ENCODE measurements around the gene MDGA2. TPM values are rescaled to one million over a fixed set of nuclear protein-coding genes. Genes with fewer than 3 reads are reported as not detected.

The MDGA2 gene
- total and polyA plus RNA-seq, 2 of the 8 experiments (the other 6 are each of a cell fraction or from before 2014, with no cell fraction given): 0.11 to 0.69 TPM

GRCh38 chr14:47425302-47425701 is 250.1 kb downstream of the MDGA2 start (continued):
- TF ChIP-seq, protein P1, sequence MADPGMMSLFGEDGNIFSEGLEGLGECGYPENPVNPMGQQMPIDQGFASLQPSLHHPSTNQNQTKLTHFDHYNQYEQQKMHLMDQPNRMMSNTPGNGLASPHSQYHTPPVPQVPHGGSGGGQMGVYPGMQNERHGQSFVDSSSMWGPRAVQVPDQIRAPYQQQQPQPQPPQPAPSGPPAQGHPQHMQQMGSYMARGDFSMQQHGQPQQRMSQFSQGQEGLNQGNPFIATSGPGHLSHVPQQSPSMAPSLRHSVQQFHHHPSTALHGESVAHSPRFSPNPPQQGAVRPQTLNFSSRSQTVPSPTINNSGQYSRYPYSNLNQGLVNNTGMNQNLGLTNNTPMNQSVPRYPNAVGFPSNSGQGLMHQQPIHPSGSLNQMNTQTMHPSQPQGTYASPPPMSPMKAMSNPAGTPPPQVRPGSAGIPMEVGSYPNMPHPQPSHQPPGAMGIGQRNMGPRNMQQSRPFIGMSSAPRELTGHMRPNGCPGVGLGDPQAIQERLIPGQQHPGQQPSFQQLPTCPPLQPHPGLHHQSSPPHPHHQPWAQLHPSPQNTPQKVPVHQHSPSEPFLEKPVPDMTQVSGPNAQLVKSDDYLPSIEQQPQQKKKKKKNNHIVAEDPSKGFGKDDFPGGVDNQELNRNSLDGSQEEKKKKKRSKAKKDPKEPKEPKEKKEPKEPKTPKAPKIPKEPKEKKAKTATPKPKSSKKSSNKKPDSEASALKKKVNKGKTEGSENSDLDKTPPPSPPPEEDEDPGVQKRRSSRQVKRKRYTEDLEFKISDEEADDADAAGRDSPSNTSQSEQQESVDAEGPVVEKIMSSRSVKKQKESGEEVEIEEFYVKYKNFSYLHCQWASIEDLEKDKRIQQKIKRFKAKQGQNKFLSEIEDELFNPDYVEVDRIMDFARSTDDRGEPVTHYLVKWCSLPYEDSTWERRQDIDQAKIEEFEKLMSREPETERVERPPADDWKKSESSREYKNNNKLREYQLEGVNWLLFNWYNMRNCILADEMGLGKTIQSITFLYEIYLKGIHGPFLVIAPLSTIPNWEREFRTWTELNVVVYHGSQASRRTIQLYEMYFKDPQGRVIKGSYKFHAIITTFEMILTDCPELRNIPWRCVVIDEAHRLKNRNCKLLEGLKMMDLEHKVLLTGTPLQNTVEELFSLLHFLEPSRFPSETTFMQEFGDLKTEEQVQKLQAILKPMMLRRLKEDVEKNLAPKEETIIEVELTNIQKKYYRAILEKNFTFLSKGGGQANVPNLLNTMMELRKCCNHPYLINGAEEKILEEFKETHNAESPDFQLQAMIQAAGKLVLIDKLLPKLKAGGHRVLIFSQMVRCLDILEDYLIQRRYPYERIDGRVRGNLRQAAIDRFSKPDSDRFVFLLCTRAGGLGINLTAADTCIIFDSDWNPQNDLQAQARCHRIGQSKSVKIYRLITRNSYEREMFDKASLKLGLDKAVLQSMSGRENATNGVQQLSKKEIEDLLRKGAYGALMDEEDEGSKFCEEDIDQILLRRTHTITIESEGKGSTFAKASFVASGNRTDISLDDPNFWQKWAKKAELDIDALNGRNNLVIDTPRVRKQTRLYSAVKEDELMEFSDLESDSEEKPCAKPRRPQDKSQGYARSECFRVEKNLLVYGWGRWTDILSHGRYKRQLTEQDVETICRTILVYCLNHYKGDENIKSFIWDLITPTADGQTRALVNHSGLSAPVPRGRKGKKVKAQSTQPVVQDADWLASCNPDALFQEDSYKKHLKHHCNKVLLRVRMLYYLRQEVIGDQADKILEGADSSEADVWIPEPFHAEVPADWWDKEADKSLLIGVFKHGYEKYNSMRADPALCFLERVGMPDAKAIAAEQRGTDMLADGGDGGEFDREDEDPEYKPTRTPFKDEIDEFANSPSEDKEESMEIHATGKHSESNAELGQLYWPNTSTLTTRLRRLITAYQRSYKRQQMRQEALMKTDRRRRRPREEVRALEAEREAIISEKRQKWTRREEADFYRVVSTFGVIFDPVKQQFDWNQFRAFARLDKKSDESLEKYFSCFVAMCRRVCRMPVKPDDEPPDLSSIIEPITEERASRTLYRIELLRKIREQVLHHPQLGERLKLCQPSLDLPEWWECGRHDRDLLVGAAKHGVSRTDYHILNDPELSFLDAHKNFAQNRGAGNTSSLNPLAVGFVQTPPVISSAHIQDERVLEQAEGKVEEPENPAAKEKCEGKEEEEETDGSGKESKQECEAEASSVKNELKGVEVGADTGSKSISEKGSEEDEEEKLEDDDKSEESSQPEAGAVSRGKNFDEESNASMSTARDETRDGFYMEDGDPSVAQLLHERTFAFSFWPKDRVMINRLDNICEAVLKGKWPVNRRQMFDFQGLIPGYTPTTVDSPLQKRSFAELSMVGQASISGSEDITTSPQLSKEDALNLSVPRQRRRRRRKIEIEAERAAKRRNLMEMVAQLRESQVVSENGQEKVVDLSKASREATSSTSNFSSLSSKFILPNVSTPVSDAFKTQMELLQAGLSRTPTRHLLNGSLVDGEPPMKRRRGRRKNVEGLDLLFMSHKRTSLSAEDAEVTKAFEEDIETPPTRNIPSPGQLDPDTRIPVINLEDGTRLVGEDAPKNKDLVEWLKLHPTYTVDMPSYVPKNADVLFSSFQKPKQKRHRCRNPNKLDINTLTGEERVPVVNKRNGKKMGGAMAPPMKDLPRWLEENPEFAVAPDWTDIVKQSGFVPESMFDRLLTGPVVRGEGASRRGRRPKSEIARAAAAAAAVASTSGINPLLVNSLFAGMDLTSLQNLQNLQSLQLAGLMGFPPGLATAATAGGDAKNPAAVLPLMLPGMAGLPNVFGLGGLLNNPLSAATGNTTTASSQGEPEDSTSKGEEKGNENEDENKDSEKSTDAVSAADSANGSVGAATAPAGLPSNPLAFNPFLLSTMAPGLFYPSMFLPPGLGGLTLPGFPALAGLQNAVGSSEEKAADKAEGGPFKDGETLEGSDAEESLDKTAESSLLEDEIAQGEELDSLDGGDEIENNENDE (IDR thresholded peaks at IDR 0.05; ENCODE audit: insufficient replicate concordance, low read length): no peak
- TF ChIP-seq SP2 (IDR thresholded peaks at IDR 0.05; ENCODE audit: low read length) (no peak), GTF2F1 (IDR thresholded peaks at IDR 0.05; ENCODE audit: borderline replicate concordance, low read depth, low read length) (no peak), TEAD4 (IDR thresholded peaks at IDR 0.05; ENCODE audit: low read depth, low read length) (no peak), ASH2L (IDR thresholded peaks at IDR 0.05; ENCODE audit: low read length) (no peak), SIN3A (conservative IDR thresholded peaks at IDR 0.05 in 1 of 2, IDR thresholded peaks at IDR 0.05 in 1 of 2; ENCODE audit: low read depth in 1 of 2, low read length in 2 of 2) (no peak)

Data from H1 (cell line).